Measurements from ENCODE around the gene PHAF1. TPM values are rescaled to one million over a fixed set of nuclear protein-coding genes. Genes with fewer than 3 reads are reported as not detected.

PHAF1 gene
- total and polyA plus RNA-seq, 2 of the 8 experiments (the other 6 are each of a cell fraction or from before 2014, with no cell fraction given): 18.6 to 26.4 TPM

- TF ChIP-seq KDM5A (IDR thresholded peaks at IDR 0.05; ENCODE audit: low read length): no peak
- peak; percentile 62 for TF ChIP-seq ASH2L (IDR thresholded peaks at IDR 0.05; ENCODE audit: low read length)
- no peak for TF ChIP-seq GABPA (IDR thresholded peaks at IDR 0.05; ENCODE audit: borderline replicate concordance, insufficient read depth, low read length)
- peak; percentile 33; the same call in 1 of the 2 replicates for TF ChIP-seq SP1 (IDR thresholded peaks at IDR 0.05; ENCODE audit: low read depth, low read length)
- TF ChIP-seq EGR1 (IDR thresholded peaks at IDR 0.05; ENCODE audit: borderline replicate concordance, low read depth, low read length): no peak
- TF ChIP-seq POLR2A (IDR thresholded peaks at IDR 0.05; ENCODE audit: control extremely low read depth in 1 of 2, low read depth in 2 of 2, low read length in 2 of 2): no peak
- TF ChIP-seq POLR2AphosphoS5 (IDR thresholded peaks at IDR 0.05; ENCODE audit: low read depth, low read length): peak; percentile 48; the same call in 1 of the 2 replicates
- TF ChIP-seq SP2 (IDR thresholded peaks at IDR 0.05; ENCODE audit: low read length): no peak
- no peak for TF ChIP-seq HDAC6 (IDR thresholded peaks at IDR 0.05; ENCODE audit: low read depth, low read length)
- TF ChIP-seq SIRT6 (IDR thresholded peaks at IDR 0.05; ENCODE audit: low read length): no peak
- TF ChIP-seq JUN (IDR thresholded peaks at IDR 0.05; ENCODE audit: low read depth, low read length): no peak
- no peak for TF ChIP-seq CHD2 (IDR thresholded peaks at IDR 0.05; ENCODE audit: low read length)
Measured at GRCh38 chr16:67177743-67178699, 68.3 kb downstream of the PHAF1 start (continued).

All from H1 (cell line).